Amygdala (tissue), 56 donors: Measurements from ENCODE around the gene ZNF205.

Source experiments
- DNase-seq, 56 donors: peaks; one replicate each; lab custom pipeline; 2025; lab: John Stamatoyannopoulos, UW

The ZNF205 gene

GRCh38 chr16:3145660-3146059 lies 33.3 kb downstream of the ZNF205 start:
- no peak for DNase-seq

- DNase-seq, result no peak
These were observed 34.8 kb downstream of the ZNF205 start for GRCh38 chr16:3147046-3147756.

- no peak for DNase-seq
These were observed 35.3 kb downstream of the ZNF205 start for GRCh38 chr16:3147757-3148104.

GRCh38 chr16:3148256-3149192 lies 36.1 kb downstream of the ZNF205 start:
- DNase-seq, result no peak

GRCh38 chr16:3149193-3149530 lies 36.8 kb downstream of the ZNF205 start:
- DNase-seq, result no peak

GRCh38 chr16:3149630-3150345 lies 37.4 kb downstream of the ZNF205 start:
- peak in 44 of 56 donors; percentile 15 to 73 (median 57) for DNase-seq

GRCh38 chr16:3150346-3151218 lies 38.2 kb downstream of the ZNF205 start:
- peak; percentile 24 to 95 (median 84) for DNase-seq

- peak in 1 of 56 donors; percentile 38 for DNase-seq
These were observed 39.6 kb downstream of the ZNF205 start for GRCh38 chr16:3152027-3152276.

- peak in 55 of 56 donors; percentile 39 to 91 (median 72) for DNase-seq
These were observed 40.0 kb downstream of the ZNF205 start for GRCh38 chr16:3152277-3152990.

GRCh38 chr16:3152991-3153368 lies 40.6 kb downstream of the ZNF205 start:
- no peak for DNase-seq

GRCh38 chr16:3155181-3155580 lies 42.8 kb downstream of the ZNF205 start:
- DNase-seq, result no peak

- DNase-seq, result no peak
These were observed 43.6 kb downstream of the ZNF205 start for GRCh38 chr16:3155972-3156371.

- DNase-seq, result peak in 22 of 56 donors; percentile 3 to 74 (median 19)
These were observed 45.0 kb downstream of the ZNF205 start for GRCh38 chr16:3157229-3158025.

- peak in 1 of 56 donors; percentile 2 for DNase-seq
These were observed 45.7 kb downstream of the ZNF205 start for GRCh38 chr16:3158026-3158509.

- peak in 39 of 56 donors; percentile 11 to 79 (median 31) for DNase-seq
These were observed 46.3 kb downstream of the ZNF205 start for GRCh38 chr16:3158510-3159314.

- no peak for DNase-seq
These were observed 49.0 kb downstream of the ZNF205 start for GRCh38 chr16:3161235-3162018.
